Suprapubic skin (tissue), 4 donors: ENCODE measurements around the gene RPAIN. TPM values are rescaled to one million over a fixed set of nuclear protein-coding genes. Genes with fewer than 3 reads are reported as not detected.

Source experiments
- DNase-seq, 2 donors: peaks; one replicate each; pipeline ENCODE4 v3.0.0-alpha.2; 2019; ENCODE audit warnings: low spot score in 2 of 2
- H3K27ac ChIP-seq: fragments of 200-600 bp; sonication (generic); one replicate; pipeline ENCODE4 v1.5.1; 2019
- H3K27me3 ChIP-seq: fragments of 200-600 bp; sonication (generic); one replicate; pipeline ENCODE4 v1.5.1; 2019
- H3K36me3 ChIP-seq: fragments of 200-600 bp; sonication (generic); one replicate; pipeline ENCODE4 v1.5.1; 2019
- H3K4me1 ChIP-seq: fragments of 200-600 bp; sonication (generic); one replicate; pipeline ENCODE4 v1.5.1; 2019
- H3K4me3 ChIP-seq: fragments of 200-600 bp; sonication (generic); one replicate; pipeline ENCODE4 v1.5.1; 2019; ENCODE audit warnings: mild to moderate bottlenecking
- H3K9me3 ChIP-seq: fragments of 200-600 bp; sonication (generic); one replicate; pipeline ENCODE4 v1.5.1; 2019
- EP300 ChIP-seq: sonication (generic); formaldehyde crosslinking; IDR thresholded peaks from one replicate; pipeline ENCODE4 v1.6.1; 2017; ENCODE audit warnings: antibody characterized with exemption
- POLR2A ChIP-seq, 2 donors: fragments of 450-650 bp; IDR thresholded peaks; one replicate each; pipeline ENCODE4 v1.6.1; 2017; ENCODE audit warnings: antibody characterized with exemption in 2 of 2, mild to moderate bottlenecking in 2 of 2, moderate library complexity in 2 of 2
- POLR2AphosphoS5 ChIP-seq, 3 donors: sonication (generic); formaldehyde crosslinking; IDR thresholded peaks; one replicate each; pipeline ENCODE4 v1.6.1; 2017; ENCODE audit warnings: antibody characterized with exemption in 3 of 3
- WGBS: methylation state at CpG from one replicate; pipeline ENCODE4 v1.1.5; 2018; 5-methylcytosine and 5-hydroxymethylcytosine counted together
- total RNA-seq, 4 donors: library from RNA; depleted of rRNA; stranded (reverse); fragments of >200 nt; gene quantifications; one replicate each; pipeline ENCODE4 v1.1.0, GENCODE V29; 2016
- TF ChIP-seq, protein P1 (sequence below), 2 donors: fragments of 200-600 bp in 1 of 2; fragments of 450-650 bp in 1 of 2; sonication (generic) in 1 of 2; IDR thresholded peaks; one replicate each; pipeline ENCODE4 v1.5.1; 2016 to 2019; ENCODE audit warnings: antibody characterized with exemption in 2 of 2, mild to moderate bottlenecking in 1 of 2, moderate library complexity in 1 of 2

The RPAIN gene
- total RNA-seq, 4 donors from 2014 or later, result 29.2 to 81.7 (median 34.8) TPM

- H3K36me3 ChIP-seq, result peaks cover 22% of the 10 kb centered on the region
- no peak for DNase-seq
- peaks cover 53% of the 10 kb centered on the region for H3K4me1 ChIP-seq
- H3K27me3 ChIP-seq, result no peaks in the 10 kb centered on the region
- peak overlapping the region; percentile 92 for H3K27ac ChIP-seq
- no peaks in the 10 kb centered on the region for H3K9me3 ChIP-seq
- WGBS, result 1% methylated on average over 26 of the region's 26 CpGs
- TF ChIP-seq POLR2AphosphoS5 (IDR thresholded peaks at IDR 0.05) (no peak), POLR2A (IDR thresholded peaks at IDR 0.05) (no peak), EP300 (no peak)
- TF ChIP-seq, protein P1, sequence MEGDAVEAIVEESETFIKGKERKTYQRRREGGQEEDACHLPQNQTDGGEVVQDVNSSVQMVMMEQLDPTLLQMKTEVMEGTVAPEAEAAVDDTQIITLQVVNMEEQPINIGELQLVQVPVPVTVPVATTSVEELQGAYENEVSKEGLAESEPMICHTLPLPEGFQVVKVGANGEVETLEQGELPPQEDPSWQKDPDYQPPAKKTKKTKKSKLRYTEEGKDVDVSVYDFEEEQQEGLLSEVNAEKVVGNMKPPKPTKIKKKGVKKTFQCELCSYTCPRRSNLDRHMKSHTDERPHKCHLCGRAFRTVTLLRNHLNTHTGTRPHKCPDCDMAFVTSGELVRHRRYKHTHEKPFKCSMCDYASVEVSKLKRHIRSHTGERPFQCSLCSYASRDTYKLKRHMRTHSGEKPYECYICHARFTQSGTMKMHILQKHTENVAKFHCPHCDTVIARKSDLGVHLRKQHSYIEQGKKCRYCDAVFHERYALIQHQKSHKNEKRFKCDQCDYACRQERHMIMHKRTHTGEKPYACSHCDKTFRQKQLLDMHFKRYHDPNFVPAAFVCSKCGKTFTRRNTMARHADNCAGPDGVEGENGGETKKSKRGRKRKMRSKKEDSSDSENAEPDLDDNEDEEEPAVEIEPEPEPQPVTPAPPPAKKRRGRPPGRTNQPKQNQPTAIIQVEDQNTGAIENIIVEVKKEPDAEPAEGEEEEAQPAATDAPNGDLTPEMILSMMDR (IDR thresholded peaks at IDR 0.05), result no peak
- peak overlapping the region; percentile 77 for H3K4me3 ChIP-seq
These were observed 1.1 kb upstream of the RPAIN start for GRCh38 chr17:5418858-5419355.

GRCh38 chr17:5419356-5419958 lies 525 bp upstream of the RPAIN start, which contains the start of gene NUP88:
NUP88 (minus strand) TSS chr17:5419662; CDS start chr17:5419650, 12 bp downstream.
- H3K27me3 ChIP-seq, result no peaks in the 10 kb centered on the region
- H3K4me1 ChIP-seq, result peaks cover 47% of the 10 kb centered on the region
- no peaks in the 10 kb centered on the region for H3K9me3 ChIP-seq
- peak within 1 kb of the TSS; percentile 92 for H3K27ac ChIP-seq
- H3K36me3 ChIP-seq, result peaks cover 26% of the 10 kb centered on the region
- TF ChIP-seq POLR2AphosphoS5 (IDR thresholded peaks at IDR 0.05) (peak; percentile 71 to 80 (median 78)), POLR2A (IDR thresholded peaks at IDR 0.05) (peak; percentile 70 to 72), EP300 (no peak)
- TF ChIP-seq, protein P1 (IDR thresholded peaks at IDR 0.05), result no peak
- peak; percentile 97 to 98 for DNase-seq
- peak within 1 kb of the TSS; percentile 77 for H3K4me3 ChIP-seq
- under 1% methylated on average over 35 of the region's 49 CpGs for WGBS

- no peak for DNase-seq
- 66% methylated on average over 2 of the region's 2 CpGs for WGBS
- Histone ChIP-seq H3K36me3 (peaks cover 51% of the 10 kb centered on the region), H3K4me1 (peaks cover 31% of the 10 kb centered on the region), H3K4me3 (no peak overlapping the region), H3K27me3 (no peaks in the 10 kb centered on the region), H3K9me3 (no peaks in the 10 kb centered on the region), H3K27ac (no peak overlapping the region)
- TF ChIP-seq EP300 (no peak), POLR2AphosphoS5 (IDR thresholded peaks at IDR 0.05) (no peak)
These were observed 2.5 kb downstream of the RPAIN start for GRCh38 chr17:5422505-5422904.

DNA sequence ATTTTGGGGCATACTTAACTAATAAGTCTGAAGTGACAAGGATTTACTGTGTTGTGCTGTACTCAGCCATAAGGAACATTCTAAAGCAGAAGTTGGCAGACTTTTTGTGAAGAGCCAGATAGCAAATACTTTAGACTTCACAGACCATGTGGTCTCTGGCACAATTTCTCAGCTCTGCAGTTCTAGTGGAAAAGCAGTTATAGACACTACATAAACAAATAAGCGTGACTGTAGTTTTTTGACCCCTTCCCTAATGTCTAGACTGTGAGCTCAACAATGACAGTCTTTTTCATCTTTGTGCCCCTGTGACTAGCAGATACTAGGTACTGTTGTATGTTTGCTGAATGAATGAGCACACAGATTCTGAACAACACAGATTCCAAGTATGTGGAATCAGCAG lies 4.9 kb downstream of the RPAIN start:
- 83% methylated on average over 1 of the region's 1 CpG for WGBS
- Histone ChIP-seq H3K4me3 (no peak overlapping the region), H3K36me3 (peaks cover 72% of the 10 kb centered on the region), H3K4me1 (peaks cover 20% of the 10 kb centered on the region), H3K27me3 (no peaks in the 10 kb centered on the region), H3K27ac (no peak overlapping the region), H3K9me3 (no peaks in the 10 kb centered on the region)
- TF ChIP-seq POLR2A (IDR thresholded peaks at IDR 0.05) (no peak), POLR2AphosphoS5 (IDR thresholded peaks at IDR 0.05) (no peak), EP300 (no peak)
- TF ChIP-seq, protein P1 (IDR thresholded peaks at IDR 0.05), result no peak
- no peak for DNase-seq

DNA sequence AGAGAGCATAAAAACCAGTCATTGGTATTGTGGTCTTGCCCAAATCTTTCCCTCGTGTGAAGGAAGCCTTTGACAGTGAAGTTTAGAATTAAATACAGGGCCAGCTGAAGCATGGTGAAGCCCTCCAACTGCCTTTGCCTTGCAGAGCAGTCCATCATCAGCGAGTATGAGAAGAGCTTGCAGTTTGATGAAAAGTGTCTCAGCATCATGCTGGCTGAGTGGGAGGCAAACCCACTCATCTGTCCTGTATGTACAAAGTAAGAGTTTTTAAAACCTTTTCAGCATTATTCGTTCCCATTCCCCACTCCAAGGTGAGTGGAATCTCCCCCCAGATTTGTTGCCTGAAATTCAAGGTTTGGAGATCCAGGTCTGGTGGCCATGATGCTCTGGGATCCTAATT lies 5.8 kb downstream of the RPAIN start:
- 71% methylated on average over 3 of the region's 3 CpGs for WGBS
- Histone ChIP-seq H3K9me3 (no peaks in the 10 kb centered on the region), H3K27ac (no peak overlapping the region), H3K4me3 (no peak overlapping the region), H3K36me3 (peaks cover 81% of the 10 kb centered on the region), H3K27me3 (no peaks in the 10 kb centered on the region), H3K4me1 (peaks cover 14% of the 10 kb centered on the region)
- no peak for DNase-seq
- TF ChIP-seq POLR2A (IDR thresholded peaks at IDR 0.05) (no peak), POLR2AphosphoS5 (IDR thresholded peaks at IDR 0.05) (no peak), EP300 (no peak)
- TF ChIP-seq, protein P1 (IDR thresholded peaks at IDR 0.05), result no peak
